ENCODE data around the gene MRAS.
"Not testable (repeated sequence)": the region's sequence is repeated elsewhere in the genome, so short reads cannot be mapped to it uniquely, and the experiment has no call there.

The MRAS gene

DNA sequence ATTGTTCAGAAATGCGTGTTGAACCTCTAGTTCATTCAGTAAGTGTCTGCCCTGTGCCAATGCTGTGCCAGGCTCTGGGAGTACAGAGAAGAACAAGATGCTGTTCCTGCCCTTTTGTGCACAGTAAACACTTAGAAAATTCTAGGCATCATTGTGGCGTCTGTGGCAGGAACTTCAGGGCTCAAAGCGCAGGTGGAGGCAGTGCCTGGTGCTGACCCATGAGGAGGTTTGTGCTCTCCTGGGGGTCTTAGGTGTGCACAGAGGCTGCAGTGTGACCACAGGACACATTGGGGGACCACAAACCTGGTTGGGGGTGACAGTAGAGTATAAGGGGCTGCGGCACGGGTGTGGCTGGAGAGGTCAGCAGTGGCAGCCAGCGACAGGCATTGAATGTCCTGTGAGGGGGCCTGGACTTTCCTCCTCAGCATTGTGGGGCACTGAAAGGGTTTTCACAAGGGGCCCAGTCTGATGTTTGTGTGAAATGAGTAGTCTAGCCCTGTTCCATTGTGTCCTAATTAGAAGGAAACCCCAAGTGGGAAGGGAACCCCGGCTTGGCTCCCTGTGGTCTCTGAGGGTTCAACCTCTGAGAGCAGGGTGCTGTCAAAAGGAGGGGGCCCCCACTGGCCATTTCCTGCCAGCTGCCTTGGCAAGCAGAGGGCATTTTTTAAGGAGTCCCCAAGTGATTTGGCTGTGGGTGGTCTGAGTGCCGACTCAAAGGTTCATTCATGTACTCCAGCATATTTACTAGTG is 20.9 kb downstream of the MRAS start:
- no peak for DNase-seq

DNA sequence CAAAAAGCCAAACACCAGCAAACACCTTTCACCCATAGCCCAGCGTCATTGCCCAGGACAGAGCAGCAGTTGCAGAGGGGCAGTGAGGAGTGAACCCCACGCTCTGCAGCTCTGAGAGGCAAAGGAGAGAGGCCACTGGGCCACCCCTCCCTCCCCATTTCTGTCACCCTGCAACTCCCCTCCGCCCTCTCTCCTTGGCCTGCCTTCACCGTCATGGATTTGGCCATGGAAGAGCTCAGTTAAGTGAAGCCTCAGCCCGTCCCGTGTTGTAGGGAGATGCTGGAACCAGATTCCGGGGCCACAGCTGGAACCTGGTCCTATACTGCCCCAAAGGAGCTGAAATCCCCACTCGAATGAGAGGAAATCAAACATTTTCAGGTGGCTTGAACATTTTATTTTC is 21.9 kb downstream of the MRAS start:
- DNase-seq, result no peak

DNA sequence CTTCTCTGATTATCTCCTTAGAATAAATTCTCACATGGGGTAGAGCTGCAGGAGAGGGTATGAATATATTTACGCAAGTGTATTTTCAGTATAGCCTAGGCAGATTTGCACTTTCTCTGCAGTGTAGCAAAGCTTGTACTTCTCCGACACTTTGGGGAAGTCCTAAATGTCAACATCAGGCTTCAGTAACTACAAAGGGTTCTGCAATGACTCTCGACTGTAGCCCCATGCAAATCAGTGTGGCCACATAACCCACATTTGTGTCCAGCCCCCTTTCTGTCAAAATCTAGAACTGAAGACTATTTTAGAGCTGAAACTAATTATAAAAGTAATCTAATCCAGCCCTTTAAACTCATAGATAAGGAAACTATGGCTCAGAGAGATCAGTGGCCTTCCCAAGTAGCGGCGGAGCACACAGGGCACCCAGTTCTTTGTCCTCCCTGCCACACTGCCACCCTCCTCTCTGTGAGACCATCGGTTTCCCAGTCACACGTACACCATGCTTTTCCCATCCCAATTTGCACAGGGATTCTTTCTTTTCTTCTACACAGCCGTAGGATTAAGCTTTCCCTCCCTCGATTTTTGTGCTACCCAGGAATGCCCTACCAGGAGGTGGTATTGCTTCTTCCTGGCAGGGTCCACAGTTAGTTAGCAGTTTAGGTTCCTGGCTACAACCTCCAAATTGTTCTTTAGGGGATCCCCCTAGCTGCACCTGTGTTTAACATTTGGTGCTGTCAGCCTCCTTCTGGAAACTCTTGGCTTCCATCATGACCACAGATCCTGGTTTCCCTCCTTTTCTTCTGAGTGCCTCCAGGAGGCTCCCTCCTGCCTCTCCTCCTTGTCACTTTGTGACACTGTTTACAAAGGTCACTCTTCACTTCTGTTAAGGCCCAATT is 22.9 kb downstream of the MRAS start:
- no peak for DNase-seq

DNA sequence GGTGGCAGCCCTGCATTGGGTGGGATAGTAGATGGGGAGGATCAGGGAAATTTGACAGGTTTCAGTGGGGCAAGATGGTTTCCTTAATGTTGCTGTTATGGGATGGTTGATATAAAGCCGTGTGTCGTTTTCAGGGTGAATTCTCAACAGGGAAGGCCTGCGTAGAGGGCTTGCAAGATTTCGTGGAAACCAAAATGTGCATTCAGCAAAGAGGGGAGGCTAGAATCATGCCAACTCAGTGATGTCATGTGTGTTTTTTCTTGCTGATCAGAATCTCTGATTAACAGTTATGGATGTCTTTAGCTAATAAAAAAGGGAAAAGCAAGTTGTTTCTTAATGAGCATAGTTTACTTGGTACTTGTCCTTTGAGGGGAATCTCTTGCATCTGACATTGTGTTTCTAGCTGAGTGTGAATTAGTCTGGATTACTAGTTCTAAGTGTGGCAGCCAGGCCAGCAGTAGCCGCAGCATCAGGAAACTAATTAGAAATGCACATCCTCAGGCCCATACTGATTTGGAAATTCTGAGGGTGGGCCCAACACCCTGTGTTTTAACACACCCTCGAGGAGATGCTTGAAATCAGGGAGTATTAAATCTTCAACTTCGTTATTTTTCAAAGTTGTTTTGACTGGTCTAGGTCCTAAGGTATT is 24.8 kb downstream of the MRAS start:
- no peak for DNase-seq

DNA sequence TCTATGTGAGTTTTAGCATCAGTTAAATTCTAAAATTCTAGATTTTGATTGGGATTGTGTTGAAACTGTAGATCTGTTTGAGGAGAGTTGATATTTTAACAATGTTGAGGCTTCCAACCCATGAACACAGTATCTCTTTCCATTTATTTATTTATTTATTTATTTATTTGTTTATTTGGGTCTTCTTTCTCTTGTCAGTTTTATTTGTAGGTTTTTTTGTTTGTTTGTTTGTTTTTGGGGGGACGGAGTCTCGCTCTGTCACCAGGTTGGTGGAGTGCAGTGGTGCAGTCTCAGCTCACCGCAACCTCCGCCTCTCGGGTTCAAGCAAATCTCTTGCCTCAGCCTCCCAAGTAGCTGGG is 25.3 kb downstream of the MRAS start:
- DNase-seq, result no peak

DNA sequence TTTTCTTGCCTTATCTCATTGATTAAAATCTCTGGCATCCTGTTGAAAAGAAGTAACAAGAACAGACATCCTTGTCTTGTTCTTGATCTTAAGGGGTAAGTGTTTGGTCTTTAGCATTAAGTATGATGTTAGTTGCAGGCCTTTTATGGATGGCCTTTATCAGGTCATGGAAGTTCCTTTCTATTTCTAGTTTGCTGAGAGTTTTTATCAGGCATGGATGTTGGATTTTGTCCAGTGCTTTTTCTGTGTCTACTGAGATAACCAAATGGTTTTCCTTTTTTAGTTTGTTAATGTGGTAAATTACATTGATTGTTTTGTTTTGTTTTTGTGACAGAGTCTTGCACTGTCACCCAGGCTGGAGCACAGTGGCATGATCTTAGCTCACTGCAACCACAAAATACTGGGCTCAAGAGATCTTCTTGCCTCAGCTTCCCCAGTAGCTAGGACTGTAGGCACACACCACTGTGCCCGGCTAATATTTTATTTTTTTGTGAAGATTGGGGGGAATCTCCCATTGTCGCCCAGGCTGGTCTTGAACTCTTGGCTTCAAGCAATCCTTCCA is 26.3 kb downstream of the MRAS start:
- no peak for DNase-seq

DNA sequence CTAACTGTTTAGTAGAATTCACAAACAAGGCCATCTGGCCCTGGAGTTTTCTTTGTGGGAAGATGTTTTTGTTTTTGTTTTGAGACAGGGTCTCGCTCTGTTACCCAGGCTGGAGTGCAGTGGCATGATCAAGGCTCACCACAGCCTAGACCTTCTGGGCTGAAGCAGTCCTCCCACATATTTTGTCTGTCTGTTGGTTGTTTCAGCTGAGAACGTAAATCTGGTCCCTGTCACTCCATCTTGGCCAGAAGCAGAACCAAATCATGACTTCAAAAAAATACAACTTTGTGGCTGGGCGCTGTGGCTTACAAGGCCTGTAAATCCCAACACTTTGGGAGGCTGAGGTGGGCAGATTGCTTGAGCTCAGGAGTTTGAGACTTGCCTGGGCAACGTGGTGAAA is 27.1 kb downstream of the MRAS start:
- no peak for DNase-seq

DNA sequence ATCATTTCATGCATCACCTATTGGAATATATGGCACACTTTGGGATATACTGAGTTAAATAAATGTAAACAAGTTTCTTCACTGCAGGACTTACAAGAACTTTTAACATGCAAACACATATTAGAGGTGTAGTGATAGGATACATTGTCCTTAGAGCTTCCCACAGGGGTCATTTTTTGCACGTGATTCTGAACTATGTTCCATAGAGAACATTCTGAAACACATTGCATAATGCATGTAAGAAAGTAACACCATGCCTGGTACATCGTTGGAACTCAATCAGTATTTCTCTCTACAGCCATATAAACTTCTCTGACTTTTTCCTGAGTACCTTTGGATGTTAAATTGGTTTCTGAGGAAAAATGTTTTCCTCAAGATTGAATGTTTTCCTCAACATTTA is 28.3 kb downstream of the MRAS start:
- no peak for DNase-seq

DNA sequence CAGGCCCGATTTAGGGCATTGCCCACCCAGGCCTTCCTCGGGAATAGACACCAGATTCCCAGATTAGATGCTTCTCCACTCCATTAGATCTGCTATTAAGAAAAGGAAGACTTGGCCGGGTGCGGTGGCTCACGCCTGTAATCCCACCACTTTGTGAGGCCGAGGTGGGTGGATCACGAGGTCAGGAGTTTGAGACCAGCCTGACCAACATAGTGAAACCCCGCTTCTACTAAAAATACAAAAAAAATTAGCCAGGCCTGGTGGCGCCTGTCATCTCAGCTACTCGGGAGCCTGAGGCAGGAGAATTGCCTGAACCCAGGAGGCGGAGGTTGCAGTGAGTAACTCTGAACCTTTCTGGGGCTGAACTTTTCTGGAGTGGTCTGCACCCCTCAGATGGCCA is 28.8 kb downstream of the MRAS start:
- not testable (repeated sequence) for DNase-seq

DNA sequence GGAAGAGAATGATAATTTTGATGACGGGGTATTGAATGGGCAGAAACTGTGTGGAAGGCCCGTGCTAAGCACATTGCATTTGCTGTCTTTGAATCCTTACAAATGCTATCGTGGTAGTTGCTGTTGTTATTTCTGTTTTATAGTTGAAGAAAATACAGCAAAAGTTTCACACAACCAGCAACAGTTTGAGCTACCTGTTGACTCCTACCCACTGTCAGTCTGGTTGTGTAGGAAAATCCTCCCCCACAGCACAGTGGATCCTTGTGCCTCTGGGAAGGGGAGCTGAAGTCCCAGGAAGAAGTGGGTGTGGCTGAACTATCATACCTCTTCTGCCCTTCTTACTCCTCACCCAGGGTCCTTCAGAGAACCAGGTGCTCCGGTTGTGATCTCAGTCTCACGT is 29.4 kb downstream of the MRAS start:
- no peak for DNase-seq

DNA sequence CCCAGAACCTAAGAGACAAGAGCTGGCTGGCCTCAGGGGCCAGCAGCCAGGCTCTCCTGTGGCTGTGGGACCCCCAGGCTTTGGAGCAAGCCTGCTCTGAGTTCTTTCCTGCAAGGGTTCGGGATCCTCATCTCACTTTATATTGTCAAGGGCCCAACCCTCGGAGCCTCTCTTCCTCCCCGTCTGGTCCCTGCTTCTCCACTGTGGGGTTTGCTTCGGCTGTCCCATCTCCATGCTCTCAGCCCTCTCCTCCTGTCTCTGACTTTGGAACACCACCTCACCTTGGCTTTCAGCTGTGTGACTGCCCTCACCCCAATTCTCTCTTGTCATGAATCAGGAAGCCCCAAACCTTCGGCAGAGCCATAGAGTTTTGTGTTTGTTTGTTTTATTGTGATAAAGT is 30.0 kb downstream of the MRAS start:
- DNase-seq, result no peak

DNA sequence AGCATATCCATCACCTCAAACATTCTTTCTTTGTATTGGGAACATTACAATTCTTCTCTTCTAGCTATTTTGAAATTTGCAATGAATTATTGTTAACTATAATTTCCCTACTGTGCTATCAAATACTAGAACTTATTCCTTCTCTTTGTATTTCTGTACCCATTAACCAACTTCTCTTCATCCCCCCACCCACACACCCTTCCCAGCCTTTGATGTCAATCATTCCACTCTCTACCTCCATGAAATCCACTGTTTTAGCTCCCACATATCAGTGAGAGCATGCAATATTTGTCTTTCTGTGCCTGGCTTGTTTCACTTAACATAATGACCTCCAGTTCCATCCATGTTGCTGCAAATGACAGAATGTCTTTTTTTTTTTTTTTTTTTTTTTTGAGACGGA is 30.6 kb downstream of the MRAS start:
- DNase-seq, result no peak

DNA sequence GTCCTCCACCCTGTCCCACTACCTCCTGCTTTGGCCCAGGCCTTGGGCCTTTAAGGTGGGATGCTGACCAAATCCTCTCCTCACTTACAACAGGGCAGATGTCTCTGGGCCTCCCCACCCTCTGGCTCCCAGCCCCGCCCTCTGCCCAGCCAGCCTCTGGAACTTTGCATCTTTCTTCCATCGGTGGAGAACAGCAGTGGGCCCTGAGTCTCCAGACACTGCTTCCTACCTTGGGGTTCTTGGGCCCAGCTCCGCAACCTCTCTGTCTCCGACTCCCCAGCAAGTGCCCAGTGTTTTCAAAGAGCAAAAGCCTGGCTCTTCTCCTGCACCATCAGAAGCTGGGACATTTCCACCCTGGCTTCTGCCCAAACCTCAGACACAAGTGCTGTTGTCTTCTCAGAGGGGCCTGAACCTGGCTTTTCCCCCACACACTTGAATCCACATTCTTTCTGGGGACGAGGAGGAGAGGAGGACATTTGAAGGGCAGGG is 33.1 kb downstream of the MRAS start:
- no peak for DNase-seq

DNA sequence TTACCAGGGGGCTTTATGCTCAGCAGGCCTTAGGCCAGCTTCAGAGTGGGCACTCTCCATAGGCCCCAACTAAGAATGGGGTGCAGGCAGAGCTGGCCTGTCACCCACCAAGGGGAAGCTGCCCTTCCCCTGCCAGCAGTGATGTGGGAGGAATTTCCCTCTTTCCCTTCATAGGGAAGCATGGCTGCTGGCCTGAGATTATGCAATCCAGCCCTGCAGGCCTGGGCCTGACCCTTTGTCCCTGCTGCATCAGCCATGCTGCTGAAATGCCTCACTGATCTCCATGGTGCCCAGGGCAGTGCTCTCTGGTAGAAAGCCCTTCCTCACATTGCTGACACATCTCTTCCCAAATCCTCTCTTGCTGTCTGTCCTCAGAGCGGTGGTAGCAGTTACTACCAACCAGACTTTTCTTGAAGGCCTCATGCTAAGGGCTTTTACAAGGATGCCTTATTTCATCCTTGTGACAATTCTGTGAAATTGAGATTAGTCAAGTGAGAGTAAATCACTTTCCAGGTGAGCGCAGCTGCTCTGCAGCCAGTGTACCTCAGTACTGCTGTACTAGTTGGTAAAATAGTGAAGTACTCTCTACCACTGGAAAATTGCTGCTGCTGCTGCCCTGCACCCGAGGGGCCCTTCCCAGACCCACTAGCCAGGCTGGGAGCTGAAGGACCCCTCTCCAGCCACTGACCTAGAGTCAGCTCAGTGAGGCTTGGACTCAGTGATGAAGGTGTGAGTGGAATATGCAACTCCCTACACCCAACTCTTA is 33.8 kb downstream of the MRAS start:
- no peak for DNase-seq

DNA sequence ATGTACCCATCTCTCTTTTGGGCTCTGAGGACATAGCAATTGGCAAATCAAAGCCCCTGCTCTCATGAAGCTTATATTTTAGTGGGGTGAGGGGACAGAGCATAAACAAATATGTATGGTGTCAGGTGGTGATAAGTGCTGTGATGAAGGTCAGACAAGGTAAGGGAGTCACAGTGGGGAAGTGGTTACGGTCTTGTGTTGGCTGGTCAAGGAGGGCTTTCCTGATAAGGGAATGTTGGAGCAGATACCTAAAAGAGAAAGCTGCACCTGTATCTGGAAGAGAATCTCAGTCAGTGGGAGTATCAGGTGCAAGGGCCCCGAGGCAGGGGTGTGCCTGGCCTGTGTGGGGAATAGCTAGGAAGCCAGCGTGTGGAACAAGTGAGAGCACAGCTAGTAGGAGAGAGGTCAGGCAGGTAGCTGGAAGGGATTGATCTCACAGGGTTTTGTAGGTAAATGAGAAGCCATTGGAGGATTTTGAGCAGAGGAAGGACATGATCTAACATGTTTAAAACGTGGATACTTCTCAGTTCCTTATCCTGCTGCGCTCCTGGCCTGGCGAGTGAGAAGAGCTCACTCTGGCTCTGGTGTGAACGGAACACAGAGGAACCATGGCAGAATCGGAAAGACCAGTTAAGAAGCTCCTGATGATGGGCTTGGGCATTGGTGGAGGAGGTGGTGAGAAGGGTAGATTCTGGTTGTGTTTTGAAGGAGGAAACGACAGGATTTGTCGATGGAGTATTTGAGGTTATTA is 35.5 kb downstream of the MRAS start:
- no peak for DNase-seq

DNA sequence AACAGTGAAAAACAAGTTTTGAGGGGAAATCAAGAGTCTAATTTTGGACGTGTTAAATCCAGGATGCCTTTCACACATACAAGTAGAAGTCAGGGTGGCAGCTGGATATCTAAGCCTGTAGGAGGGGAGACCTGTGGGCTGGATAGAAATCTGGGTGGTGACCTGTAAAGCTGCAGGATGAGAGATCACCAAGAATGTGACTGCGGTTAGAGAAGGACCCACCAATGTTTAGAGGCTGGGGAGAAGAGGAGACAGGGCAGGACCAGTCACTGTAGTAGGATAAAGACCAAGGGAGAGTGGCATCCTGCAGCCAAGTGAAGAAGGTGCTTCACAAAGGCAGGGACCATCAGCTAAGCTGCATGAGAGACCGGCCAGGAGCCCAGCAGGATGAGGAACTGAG is 36.2 kb downstream of the MRAS start:
- no peak for DNase-seq

DNA sequence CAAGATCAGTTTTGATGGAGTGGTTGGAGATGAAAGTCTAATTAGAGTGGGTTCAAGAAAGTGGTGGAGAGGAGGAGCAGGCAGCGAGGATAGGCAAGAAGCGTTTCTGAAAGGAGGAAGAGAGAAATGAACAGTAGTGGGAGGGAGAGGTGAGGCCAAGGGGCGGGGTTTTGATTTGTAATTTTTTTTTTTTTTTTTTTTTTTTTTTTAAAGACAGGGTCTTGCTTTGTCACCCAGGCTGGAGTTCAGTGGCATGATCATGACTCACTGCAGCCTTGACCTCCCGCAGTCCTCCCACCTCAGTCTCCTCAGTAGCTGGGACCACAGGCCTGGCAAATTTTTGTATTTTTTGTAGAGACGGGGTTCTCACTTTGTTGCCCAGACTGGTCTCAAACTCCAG is 36.6 kb downstream of the MRAS start:
- no peak for DNase-seq

DNA sequence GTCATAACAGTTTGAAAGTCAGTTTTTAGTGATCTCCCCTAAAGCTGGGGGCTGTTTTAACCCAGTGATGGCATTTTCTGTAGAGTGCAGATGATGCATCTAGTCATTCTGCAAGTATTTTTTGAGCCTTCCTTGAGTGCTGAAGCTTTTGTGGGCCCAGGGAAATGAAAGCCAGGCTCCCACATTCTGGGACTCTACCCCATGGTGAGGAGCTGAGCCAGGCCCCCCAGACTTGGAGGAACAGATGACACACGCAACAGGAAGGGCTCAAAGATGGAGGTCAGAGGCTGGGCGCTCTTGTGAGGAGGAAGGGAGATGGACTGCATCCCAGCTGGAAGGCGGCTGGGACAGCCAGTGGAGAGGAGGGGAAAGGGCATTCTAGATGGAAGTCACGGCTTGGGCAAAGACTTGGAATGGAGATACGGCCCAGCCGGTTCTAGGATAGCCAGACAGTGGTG is 40.8 kb downstream of the MRAS start:
- DNase-seq, result no peak

DNA sequence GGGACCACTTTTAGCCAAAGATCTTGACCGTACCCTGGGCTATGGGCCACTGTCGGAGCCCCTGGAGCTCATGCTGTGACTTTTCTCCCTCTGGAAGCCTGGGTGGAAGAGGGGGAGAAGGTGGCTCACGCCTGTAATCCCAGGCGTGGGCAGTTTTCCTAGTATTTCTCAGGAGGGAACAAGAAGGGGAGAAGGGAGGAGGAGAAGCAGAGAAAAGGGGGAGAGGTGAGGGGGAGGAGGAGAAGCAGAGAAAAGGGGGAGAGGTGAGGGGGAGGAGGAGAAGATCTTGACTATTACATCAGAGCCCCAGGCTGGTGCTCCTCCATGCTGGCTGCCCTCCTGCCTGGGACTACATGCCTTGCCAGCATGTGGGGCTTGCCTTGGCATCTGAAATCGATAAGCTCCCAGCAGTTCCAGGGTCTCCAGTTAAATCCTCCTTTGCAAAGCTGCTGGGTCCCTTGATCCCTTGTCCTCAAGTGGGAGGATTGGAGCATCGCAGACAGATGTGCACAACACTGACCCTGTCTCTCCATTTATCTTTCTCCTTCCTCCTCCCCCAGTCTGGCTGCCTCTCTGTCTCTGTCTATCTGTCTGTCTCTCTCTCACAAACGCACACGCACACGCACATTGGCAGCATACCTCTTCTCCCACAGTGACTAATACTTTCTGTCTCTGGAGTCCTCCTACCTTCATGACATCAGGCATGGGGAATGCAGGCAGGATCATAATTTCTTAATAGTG is 41.6 kb downstream of the MRAS start:
- no peak for DNase-seq

DNA sequence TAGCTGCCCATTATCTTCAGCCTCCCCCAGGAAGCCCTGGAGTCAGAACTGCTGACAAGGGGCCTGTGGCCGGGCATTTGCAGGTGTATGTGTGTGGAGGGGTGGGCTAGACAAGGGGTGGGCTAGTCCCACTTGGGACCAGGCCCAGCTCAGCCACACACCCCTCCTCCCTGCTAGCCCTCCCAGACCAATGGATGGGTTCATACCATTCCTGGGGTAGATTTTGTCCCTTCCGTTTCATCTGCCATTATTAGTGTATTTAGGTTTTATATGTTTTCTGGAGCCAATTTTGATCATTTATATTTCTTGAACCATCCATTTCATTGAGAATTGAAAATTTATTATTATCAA is 42.2 kb downstream of the MRAS start:
- DNase-seq, result no peak

DNA sequence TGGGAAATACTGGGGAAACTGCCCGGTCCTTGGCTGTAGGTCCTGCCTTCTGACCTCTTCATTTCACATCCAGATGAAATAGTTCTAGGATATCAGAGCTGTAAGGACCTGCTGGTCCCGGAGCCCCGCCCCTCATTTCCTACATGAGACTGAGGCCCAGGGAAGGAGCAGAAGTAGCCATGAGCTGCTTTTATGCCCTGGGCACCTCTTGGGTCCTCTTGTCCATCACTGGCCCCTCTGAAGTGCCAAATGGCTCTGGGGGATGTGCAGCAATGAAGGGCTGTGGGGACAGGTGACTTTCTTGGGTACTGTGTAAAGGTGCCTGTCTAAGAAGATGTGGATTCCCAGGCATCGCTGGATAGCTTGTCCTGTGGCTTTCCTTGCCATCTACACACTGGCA is 45.8 kb downstream of the MRAS start:
- no peak for DNase-seq

Data from activated gamma-delta T cell (primary cell).